Stimulated activated memory B cell treated with anti-CD40 and anti-IgM and Interleukin-4, amounts not matched to agents 10 μg/mL and 1 μg/mL and 100 μg/mL, for 72 hours (primary cell): Measurements from ENCODE around the gene IGDCC3.

Experiments used
- ATAC-seq: fragments of 150-1000 bp; cut with Tn5 transposase; 2 replicates; pipeline ENCODE4 v1.10.0; 2021
- H3K27ac Mint-ChIP-seq: one replicate; pipeline ENCODE4 v1.8.0; 2022; ENCODE audit warnings: mild to moderate bottlenecking, mixed read lengths
- H3K27me3 Mint-ChIP-seq: one replicate; pipeline ENCODE4 v1.8.0; 2022; ENCODE audit warnings: mixed read lengths
- H3K36me3 Mint-ChIP-seq: one replicate; pipeline ENCODE4 v1.8.0; 2022; ENCODE audit warnings: mixed read lengths
- H3K4me1 Mint-ChIP-seq: one replicate; pipeline ENCODE4 v1.8.0; 2022; ENCODE audit warnings: mixed read lengths
- H3K4me3 Mint-ChIP-seq: one replicate; pipeline ENCODE4 v1.8.0; 2022; ENCODE audit warnings: mild to moderate bottlenecking, moderate library complexity, mixed read lengths
- H3K9me3 Mint-ChIP-seq: one replicate; pipeline ENCODE4 v1.8.0; 2022; ENCODE audit warnings: mixed read lengths

Gene IGDCC3

GRCh38 chr15:65327651-65328393, 50.0 kb downstream of the IGDCC3 start:
- H3K4me3 Mint-ChIP-seq, result no peak overlapping the region
- H3K9me3 Mint-ChIP-seq, result no peaks in the 10 kb centered on the region
- H3K4me1 Mint-ChIP-seq, result peaks cover 7% of the 10 kb centered on the region
- ATAC-seq, result no peak
- H3K27me3 Mint-ChIP-seq, result peaks cover 37% of the 10 kb centered on the region
- H3K36me3 Mint-ChIP-seq, result no peaks in the 10 kb centered on the region
- H3K27ac Mint-ChIP-seq, result no peak overlapping the region

DNA sequence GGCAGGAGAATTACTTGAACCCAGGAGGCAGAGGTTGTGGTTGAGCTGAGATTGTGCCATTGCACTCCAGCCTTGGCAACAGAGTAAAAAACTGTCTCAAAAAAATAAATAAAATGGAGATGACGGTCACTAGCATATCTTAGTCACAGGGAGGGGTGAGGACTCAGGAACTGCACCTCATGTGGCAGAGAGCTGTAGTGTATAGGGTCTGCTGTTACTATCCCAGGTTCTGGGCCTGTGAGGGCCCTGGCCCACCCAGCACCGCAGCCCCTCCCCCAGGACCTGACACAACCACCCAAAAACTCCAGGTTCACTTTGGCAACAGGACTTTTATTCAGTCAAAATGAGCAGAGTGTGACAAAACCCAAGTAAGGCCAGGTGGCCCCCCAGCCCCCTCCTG, 51.0 kb downstream of the IGDCC3 start:
- Mint-ChIP-seq H3K9me3 (no peaks in the 10 kb centered on the region), H3K27me3 (peaks cover 37% of the 10 kb centered on the region), H3K36me3 (no peaks in the 10 kb centered on the region), H3K4me3 (no peak overlapping the region), H3K4me1 (peaks cover 7% of the 10 kb centered on the region), H3K27ac (no peak overlapping the region)
- no peak for ATAC-seq

DNA sequence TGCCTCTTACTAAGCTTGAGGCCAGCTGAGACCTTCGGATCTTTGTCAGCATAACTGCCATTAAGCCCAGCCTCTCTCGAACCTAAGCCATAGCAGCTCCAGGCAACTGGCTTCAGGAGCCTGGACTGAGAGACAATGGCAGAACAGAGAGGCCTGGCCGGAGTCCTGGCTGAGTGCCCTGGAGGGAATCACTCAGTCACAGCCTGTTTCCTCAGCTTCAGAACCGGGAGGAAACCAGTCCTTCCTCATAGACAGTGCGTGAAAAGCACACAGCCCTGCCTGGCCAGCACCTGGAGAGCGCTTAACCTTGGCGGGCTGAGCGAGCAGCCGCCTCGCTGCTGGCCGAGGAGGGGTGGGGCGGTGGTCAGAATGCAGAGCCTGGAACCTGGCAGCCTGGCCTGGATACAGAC, 51.7 kb downstream of the IGDCC3 start:
- Mint-ChIP-seq H3K9me3 (no peaks in the 10 kb centered on the region), H3K4me1 (peaks cover 5% of the 10 kb centered on the region), H3K4me3 (no peak overlapping the region), H3K27me3 (peaks cover 35% of the 10 kb centered on the region), H3K36me3 (no peaks in the 10 kb centered on the region), H3K27ac (no peak overlapping the region)
- no peak for ATAC-seq

GRCh38 chr15:65323071-65323511, 54.7 kb downstream of the IGDCC3 start:
- H3K9me3 Mint-ChIP-seq, result no peaks in the 10 kb centered on the region
- no peak overlapping the region for H3K4me3 Mint-ChIP-seq
- H3K27me3 Mint-ChIP-seq, result peaks cover 38% of the 10 kb centered on the region
- H3K4me1 Mint-ChIP-seq, result peaks cover 6% of the 10 kb centered on the region
- no peak overlapping the region for H3K27ac Mint-ChIP-seq
- no peaks in the 10 kb centered on the region for H3K36me3 Mint-ChIP-seq
- no peak for ATAC-seq

DNA sequence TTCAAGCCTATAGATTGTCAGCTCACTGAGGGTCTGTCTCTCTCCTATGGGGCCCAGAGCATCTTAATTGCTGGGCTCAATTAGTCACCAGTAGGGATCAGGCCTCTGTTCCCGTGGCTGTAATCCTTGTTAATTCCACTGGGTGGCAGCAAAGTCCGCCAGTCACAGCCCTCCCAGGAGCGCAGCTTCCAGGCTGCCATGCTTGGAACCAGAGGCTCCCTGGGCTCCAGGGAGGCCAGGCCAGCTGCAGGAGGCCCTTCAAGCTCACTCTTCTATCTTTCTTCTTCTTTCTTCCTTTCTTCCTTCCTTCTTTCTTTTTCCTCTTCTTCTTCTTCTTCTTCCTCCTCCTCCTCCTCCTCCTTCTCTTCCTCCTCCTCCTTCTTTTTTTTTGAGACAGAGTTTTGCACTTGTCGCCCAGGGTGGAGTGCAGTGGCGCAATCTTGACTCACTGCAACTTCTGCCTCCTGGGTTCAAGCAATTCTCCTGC, 58.9 kb downstream of the IGDCC3 start:
- Mint-ChIP-seq H3K27ac (no peak overlapping the region), H3K4me1 (peaks cover 6% of the 10 kb centered on the region), H3K4me3 (no peak overlapping the region), H3K36me3 (no peaks in the 10 kb centered on the region), H3K9me3 (no peaks in the 10 kb centered on the region), H3K27me3 (peaks cover 38% of the 10 kb centered on the region)
- ATAC-seq, result peak; percentile 92

DNA sequence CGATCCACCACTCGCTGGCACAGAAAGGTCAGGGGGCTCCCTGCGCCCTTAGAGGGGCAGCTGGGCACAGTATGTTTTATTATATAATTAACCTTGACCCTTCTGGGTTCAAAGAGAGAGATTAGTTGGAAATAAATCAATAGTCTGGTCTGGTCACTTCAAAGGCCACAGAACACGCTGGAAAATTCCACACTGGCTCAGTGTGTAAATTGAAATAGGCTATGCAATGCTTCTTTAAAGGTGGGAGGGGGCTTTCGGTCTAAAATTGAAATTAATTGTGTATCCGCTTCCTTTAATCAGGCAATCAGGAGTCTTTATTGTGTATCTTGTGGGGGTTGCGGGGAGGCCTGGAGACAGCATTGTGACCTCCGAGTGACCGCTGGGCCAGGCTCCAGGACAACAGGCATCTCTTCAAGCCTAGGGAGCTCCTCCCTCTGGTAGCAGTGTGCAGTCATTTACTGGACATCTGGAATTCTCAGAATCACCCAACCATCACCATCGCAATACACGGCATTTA, 65.3 kb downstream of the IGDCC3 start:
- Mint-ChIP-seq H3K9me3 (no peaks in the 10 kb centered on the region), H3K36me3 (no peaks in the 10 kb centered on the region), H3K27me3 (no peaks in the 10 kb centered on the region), H3K4me1 (no peaks in the 10 kb centered on the region), H3K4me3 (no peak overlapping the region), H3K27ac (no peak overlapping the region)
- no peak for ATAC-seq

GRCh38 chr15:65311760-65312159, 66.0 kb downstream of the IGDCC3 start:
- H3K27ac Mint-ChIP-seq, result no peak overlapping the region
- no peaks in the 10 kb centered on the region for H3K4me1 Mint-ChIP-seq
- no peaks in the 10 kb centered on the region for H3K36me3 Mint-ChIP-seq
- H3K27me3 Mint-ChIP-seq, result no peaks in the 10 kb centered on the region
- ATAC-seq, result no peak
- no peaks in the 10 kb centered on the region for H3K9me3 Mint-ChIP-seq
- H3K4me3 Mint-ChIP-seq, result no peak overlapping the region

GRCh38 chr15:65310431-65311137, 67.2 kb downstream of the IGDCC3 start:
- H3K4me1 Mint-ChIP-seq, result peaks cover 5% of the 10 kb centered on the region
- no peaks in the 10 kb centered on the region for H3K27me3 Mint-ChIP-seq
- H3K27ac Mint-ChIP-seq, result no peak overlapping the region
- H3K9me3 Mint-ChIP-seq, result no peaks in the 10 kb centered on the region
- H3K4me3 Mint-ChIP-seq, result no peak overlapping the region
- ATAC-seq, result no peak
- no peaks in the 10 kb centered on the region for H3K36me3 Mint-ChIP-seq

GRCh38 chr15:65309882-65310418, 67.9 kb downstream of the IGDCC3 start:
- no peaks in the 10 kb centered on the region for H3K36me3 Mint-ChIP-seq
- H3K27ac Mint-ChIP-seq, result no peak overlapping the region
- no peaks in the 10 kb centered on the region for H3K27me3 Mint-ChIP-seq
- H3K4me3 Mint-ChIP-seq, result no peak overlapping the region
- ATAC-seq, result no peak
- H3K9me3 Mint-ChIP-seq, result no peaks in the 10 kb centered on the region
- H3K4me1 Mint-ChIP-seq, result peaks cover 10% of the 10 kb centered on the region

DNA sequence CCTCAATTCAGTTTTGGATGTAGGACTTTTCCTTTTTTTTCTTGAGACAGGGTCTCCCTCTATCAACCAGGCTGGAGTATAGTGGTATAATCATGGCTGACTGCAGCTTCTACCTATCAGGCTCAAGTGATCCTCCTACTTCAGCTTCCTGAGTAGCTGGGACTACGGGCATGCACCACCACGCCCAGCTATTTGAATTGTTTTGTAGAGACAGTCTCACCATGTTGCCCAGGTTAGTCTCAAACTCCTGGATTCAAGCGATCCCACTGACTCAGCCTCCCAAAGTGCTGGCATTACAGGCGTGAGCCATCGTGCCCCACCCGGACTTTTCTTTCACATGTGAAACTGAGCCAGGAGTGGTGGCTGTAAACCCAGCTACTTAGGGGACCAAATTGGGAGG, 69.8 kb downstream of the IGDCC3 start:
- ATAC-seq, result no peak
- Mint-ChIP-seq H3K36me3 (no peaks in the 10 kb centered on the region), H3K9me3 (no peaks in the 10 kb centered on the region), H3K27ac (no peak overlapping the region), H3K27me3 (no peaks in the 10 kb centered on the region), H3K4me3 (no peak overlapping the region), H3K4me1 (peaks cover 22% of the 10 kb centered on the region)

DNA sequence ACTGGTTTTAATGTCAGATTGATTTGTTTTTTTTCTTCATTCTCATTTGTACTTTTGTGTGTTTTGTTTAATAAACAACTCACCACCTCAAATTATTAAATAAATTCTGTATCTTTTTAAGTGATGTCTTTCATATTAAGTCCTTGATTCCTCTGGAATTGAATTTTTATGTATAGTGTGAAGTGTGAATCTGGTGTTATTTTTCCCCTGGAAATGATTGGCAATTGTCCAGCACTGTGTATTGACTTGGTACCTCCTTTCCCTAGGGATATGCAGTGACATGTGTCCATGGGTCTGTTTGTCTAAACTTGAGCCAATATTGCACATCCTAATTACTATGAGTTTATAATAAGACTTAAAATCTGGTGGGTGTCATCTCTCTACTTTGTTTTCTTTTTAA, 71.3 kb downstream of the IGDCC3 start:
- H3K27me3 Mint-ChIP-seq, result no peaks in the 10 kb centered on the region
- peaks cover 22% of the 10 kb centered on the region for H3K4me1 Mint-ChIP-seq
- no peak for ATAC-seq
- H3K36me3 Mint-ChIP-seq, result no peaks in the 10 kb centered on the region
- no peaks in the 10 kb centered on the region for H3K9me3 Mint-ChIP-seq
- H3K4me3 Mint-ChIP-seq, result no peak overlapping the region
- peak overlapping the region; percentile 19 for H3K27ac Mint-ChIP-seq

- peak overlapping the region; percentile 19 for H3K27ac Mint-ChIP-seq
- H3K4me3 Mint-ChIP-seq, result no peak overlapping the region
- no peaks in the 10 kb centered on the region for H3K27me3 Mint-ChIP-seq
- H3K36me3 Mint-ChIP-seq, result no peaks in the 10 kb centered on the region
- no peak for ATAC-seq
- peaks cover 22% of the 10 kb centered on the region for H3K4me1 Mint-ChIP-seq
- H3K9me3 Mint-ChIP-seq, result no peaks in the 10 kb centered on the region
These were observed 72.0 kb downstream of the IGDCC3 start for GRCh38 chr15:65305776-65306175.

GRCh38 chr15:65305150-65305758, 72.5 kb downstream of the IGDCC3 start:
- H3K36me3 Mint-ChIP-seq, result no peaks in the 10 kb centered on the region
- ATAC-seq, result no peak
- H3K27me3 Mint-ChIP-seq, result no peaks in the 10 kb centered on the region
- H3K4me1 Mint-ChIP-seq, result peaks cover 25% of the 10 kb centered on the region
- peak overlapping the region; percentile 99 for H3K27ac Mint-ChIP-seq
- H3K4me3 Mint-ChIP-seq, result peak overlapping the region; percentile 96
- no peaks in the 10 kb centered on the region for H3K9me3 Mint-ChIP-seq

- no peaks in the 10 kb centered on the region for H3K9me3 Mint-ChIP-seq
- ATAC-seq, result peak; percentile 88
- H3K27ac Mint-ChIP-seq, result peak within 1 kb of the TSS; percentile 99
- H3K4me3 Mint-ChIP-seq, result peak within 1 kb of the TSS; percentile 96
- no peaks in the 10 kb centered on the region for H3K27me3 Mint-ChIP-seq
- no peaks in the 10 kb centered on the region for H3K36me3 Mint-ChIP-seq
- H3K4me1 Mint-ChIP-seq, result peaks cover 32% of the 10 kb centered on the region
These were observed 73.2 kb downstream of the IGDCC3 start, which contains the start of gene RNU5B-1 for GRCh38 chr15:65304381-65305149. Gene RNU5B-1, plus strand, starts transcription at chr15:65304677.
